SK-N-SH (cell line): Measurements from ENCODE around the gene THSD7A. TPM values are rescaled to one million over a fixed set of nuclear protein-coding genes. Genes with fewer than 3 reads are reported as not detected.

Experiments used
- CTCF ChIA-PET: fragments of 300-600, 350-600 bp; formaldehyde crosslinking; extraction: SDS; loops from one replicate; lab custom pipeline; 2021; lab: Yijun Ruan, JAX
- POLR2A ChIA-PET: fragments of 350-600 bp; sonication (Branson Sonifier 250); formaldehyde crosslinking; extraction: SDS; loops from one replicate; lab custom pipeline; 2020; ENCODE audit warnings: antibody characterized with exemption, inconsistent platforms; lab: Yijun Ruan, JAX
- DNase-seq: peaks from one replicate; pipeline ENCODE4 v3.0.0; 2012
- H2AFZ ChIP-seq: fragments of 200-600 bp; sonication (generic); 2 replicates; pipeline ENCODE4 v1.8.1; 2016; ENCODE audit warnings: antibody characterized with exemption, mild to moderate bottlenecking, low read depth
- H3F3A ChIP-seq: fragments of 200-600 bp; sonication (generic); replicated peaks from 2 replicates; pipeline ENCODE3; 2016; ENCODE audit warnings: antibody characterized with exemption, mild to moderate bottlenecking; ENCODE audit not compliant: insufficient read depth
- H3K27ac ChIP-seq, 2 experiments: fragments of 200-500 bp in 1 of 2; fragments of 200-600 bp in 1 of 2; sonication (Bioruptor generic) in 1 of 2; sonication (generic), shearing (Covaris generic) in 1 of 2; 2 replicates each; pipeline versions ENCODE4 v1.5.1 to v1.6.1; 2014 to 2016; ENCODE audit warnings: low read depth in 2 of 2, inconsistent platforms in 1 of 2, low read length in 1 of 2, mild to moderate bottlenecking in 1 of 2, mixed read lengths in 1 of 2
- H3K27me3 ChIP-seq: fragments of 200-600 bp; sonication (generic), shearing (Covaris generic); 2 replicates; pipeline ENCODE4 v1.6.1; 2016; ENCODE audit warnings: mixed run types; ENCODE audit not compliant: insufficient read depth
- H3K36me3 ChIP-seq, 2 experiments: fragments of 200-500 bp in 1 of 2; fragments of 200-600 bp in 1 of 2; sonication (Bioruptor generic) in 1 of 2; sonication (generic) in 1 of 2; replicated peaks in 1 of 2; 2 replicates each; pipeline versions ENCODE3 to v1.5.1; 2014 to 2016; ENCODE audit warnings: low read length in 1 of 2, mild to moderate bottlenecking in 1 of 2; ENCODE audit not compliant: insufficient read depth in 2 of 2, control insufficient read depth in 1 of 2
- H3K4me1 ChIP-seq, 2 experiments: fragments of 200-500 bp in 1 of 2; fragments of 200-600 bp in 1 of 2; sonication (Bioruptor generic) in 1 of 2; sonication (generic), shearing (Covaris generic) in 1 of 2; 2 replicates each; pipeline versions ENCODE4 v1.5.1 to v1.6.1; 2014 to 2016; ENCODE audit warnings: low read depth in 1 of 2, low read length in 1 of 2, mixed run types in 1 of 2; ENCODE audit not compliant: insufficient read depth in 2 of 2, control insufficient read depth in 1 of 2
- H3K4me2 ChIP-seq: fragments of 200-600 bp; sonication (generic), shearing (Covaris generic); 2 replicates; pipeline ENCODE4 v1.6.1; 2017; ENCODE audit warnings: mixed run types
- H3K4me3 ChIP-seq, 2 experiments: fragments of 200-500 bp in 1 of 2; fragments of 200-600 bp in 1 of 2; sonication (Bioruptor generic) in 1 of 2; sonication (generic), shearing (Covaris generic) in 1 of 2; 2 replicates each; pipeline versions ENCODE4 v1.5.1 to v1.8.1; 2014 to 2016; ENCODE audit warnings: low read depth in 2 of 2, inconsistent platforms in 1 of 2, low read length in 1 of 2, mild to moderate bottlenecking in 1 of 2, mixed read lengths in 1 of 2, moderate library complexity in 1 of 2
- H3K79me2 ChIP-seq: fragments of 200-600 bp; sonication (generic); 2 replicates; pipeline ENCODE4 v1.8.1; 2017; ENCODE audit warnings: mild to moderate bottlenecking; ENCODE audit not compliant: insufficient read depth
- H3K9ac ChIP-seq: fragments of 200-600 bp; sonication (generic); 2 replicates; pipeline ENCODE4 v1.6.1; 2017; ENCODE audit warnings: mixed run types
- H3K9me2 ChIP-seq: fragments of 200-600 bp; sonication (generic); 2 replicates; pipeline ENCODE4 v1.6.1; 2017; ENCODE audit warnings: mixed run types
- H3K9me3 ChIP-seq: fragments of 200-600 bp; sonication (generic); 2 replicates; pipeline ENCODE4 v1.6.1; 2017; ENCODE audit warnings: mixed run types, mild to moderate bottlenecking, moderate library complexity
- H4K20me1 ChIP-seq: fragments of 200-600 bp; sonication (generic); 2 replicates; pipeline ENCODE4 v1.6.1; 2017; ENCODE audit warnings: mild to moderate bottlenecking, mixed run types; ENCODE audit not compliant: insufficient read depth
- CTCF ChIP-seq: fragments of 200-600 bp; sonication (generic); IDR thresholded peaks from 2 replicates; pipeline ENCODE4 v1.6.1; 2017; ENCODE audit warnings: antibody characterized with exemption, mild to moderate bottlenecking, moderate library complexity
- FOSL2 ChIP-seq: IDR thresholded peaks from 2 replicates; pipeline ENCODE4 v1.4.0; 2012; ENCODE audit warnings: low read depth, mild to moderate bottlenecking, moderate library complexity, borderline replicate concordance
- FOXJ3 ChIP-seq: sonication (generic); formaldehyde crosslinking; IDR thresholded peaks from 2 replicates; pipeline ENCODE4 v1.5.1; 2020; ENCODE audit warnings: mild to moderate bottlenecking, missing genetic modification reagents
- GATA2 ChIP-seq: sonication (generic); formaldehyde crosslinking; IDR thresholded peaks from 2 replicates; pipeline ENCODE4 v1.5.0; 2020; ENCODE audit warnings: mild to moderate bottlenecking, missing genetic modification reagents
- JUND ChIP-seq: IDR thresholded peaks from 2 replicates; pipeline ENCODE4 v1.4.0; 2012
- NRF1 ChIP-seq: IDR thresholded peaks from 2 replicates; pipeline ENCODE4 v1.6.1; 2012; ENCODE audit warnings: low read depth, mild to moderate bottlenecking, low read length
- PBX3 ChIP-seq: IDR thresholded peaks from 2 replicates; pipeline ENCODE4; 2012
- USF1 ChIP-seq: IDR thresholded peaks from 2 replicates; pipeline ENCODE4 v1.4.0; 2012; ENCODE audit warnings: low read depth, borderline replicate concordance
- WGBS: methylation state at CpG from one replicate; pipeline ENCODE4 v1.1.6; 2017; ENCODE audit warnings: low lambda C conversion rate; 5-methylcytosine and 5-hydroxymethylcytosine counted together
- polyA plus RNA-seq, 3 experiments: library from polyadenylated mRNA; depleted of rRNA; stranded (reverse); fragments of >200 nt; gene quantifications; 2 replicates each; pipeline ENCODE4 v1.2.3, GENCODE V29; 2012

THSD7A gene
- polyA plus RNA-seq, 1 of the 3 experiments (the other 2 are of a cell fraction): 0.16 TPM

- no peaks in the 10 kb centered on the region for H4K20me1 ChIP-seq
- H3K9me2 ChIP-seq: no peaks in the 10 kb centered on the region
- H3K9me3 ChIP-seq: no peaks in the 10 kb centered on the region
- no peak overlapping the region for H3K9ac ChIP-seq
- H3K4me2 ChIP-seq: no peak overlapping the region
- ChIA-PET POLR2A (no interaction called here), CTCF (no interaction called here)
- peak; percentile 38 for DNase-seq
- peaks cover 0 to 14% of the 10 kb centered on the region in 2 experiments; a peak in 2 of 4 replicates for H3K4me1 ChIP-seq
- peak; percentile 37; the same call in 1 of the 2 replicates for TF ChIP-seq FOXJ3 (CRISPR knock-in tag)
- TF ChIP-seq NRF1: no peak
- TF ChIP-seq GATA2 (CRISPR knock-in tag): peak; percentile 83
- TF ChIP-seq PBX3: no peak
- no peak overlapping the region; a peak in 1 of 4 replicates for H3K4me3 ChIP-seq
- H3K79me2 ChIP-seq: no peaks in the 10 kb centered on the region
- no peak overlapping the region for H2AFZ ChIP-seq
- H3K27ac ChIP-seq: peak overlapping the region in 1 of 2 experiments; percentile 88; a peak in 2 of 4 replicates
- peaks cover 0 to 40% of the 10 kb centered on the region in 2 experiments for H3K36me3 ChIP-seq
- 5% methylated on average over 1 of the region's 1 CpG for WGBS
- no peaks in the 10 kb centered on the region for H3K27me3 ChIP-seq
- H3F3A ChIP-seq: no peaks in the 10 kb centered on the region
Measured at GRCh38 chr7:11404355-11404754, 427.6 kb downstream of the THSD7A start.

- H2AFZ ChIP-seq: no peak overlapping the region
- H3K9ac ChIP-seq: no peak overlapping the region
- TF ChIP-seq CTCF (no peak), GATA2 (CRISPR knock-in tag) (no peak), FOXJ3 (CRISPR knock-in tag) (no peak), JUND (no peak), FOSL2 (no peak)
- no peaks in the 10 kb centered on the region for H3K27me3 ChIP-seq
- WGBS: 24% methylated on average over 1 of the region's 1 CpG
- H3K4me3 ChIP-seq: no peak overlapping the region
- H3K9me3 ChIP-seq: no peaks in the 10 kb centered on the region
- no peaks in the 10 kb centered on the region for H3F3A ChIP-seq
- no peaks in the 10 kb centered on the region for H3K79me2 ChIP-seq
- H3K9me2 ChIP-seq: no peaks in the 10 kb centered on the region
- peaks cover 0 to 38% of the 10 kb centered on the region in 2 experiments for H3K36me3 ChIP-seq
- no peak overlapping the region for H3K4me2 ChIP-seq
- H4K20me1 ChIP-seq: no peaks in the 10 kb centered on the region
- peaks cover 0 to 14% of the 10 kb centered on the region in 2 experiments; a peak in 2 of 4 replicates for H3K4me1 ChIP-seq
- DNase-seq: no peak
- ChIA-PET POLR2A (no interaction called here), CTCF (no interaction called here)
- peak overlapping the region in 1 of 2 experiments; percentile 88; a peak in 2 of 4 replicates for H3K27ac ChIP-seq
Measured at GRCh38 chr7:11403781-11404180, 428.2 kb downstream of the THSD7A start.

- Histone ChIP-seq H2AFZ (no peak overlapping the region), H3K4me2 (no peak overlapping the region), H3K36me3 (no peaks in the 10 kb centered on the region), H3K4me1 (no peaks in the 10 kb centered on the region), H4K20me1 (no peaks in the 10 kb centered on the region), H3K79me2 (no peaks in the 10 kb centered on the region), H3K9me2 (no peaks in the 10 kb centered on the region), H3K27ac (no peak overlapping the region), H3K27me3 (no peaks in the 10 kb centered on the region), H3K4me3 (no peak overlapping the region), H3F3A (no peaks in the 10 kb centered on the region), H3K9me3 (no peaks in the 10 kb centered on the region), H3K9ac (no peak overlapping the region)
- CTCF ChIA-PET: interaction anchor here (1.1 to 2.3 kb wide), 2 partner anchors 21 to 442 kb away, joined by 3 to 10 read pairs; no protein-coding TSS in a partner anchor
- DNase-seq: no peak
- POLR2A ChIA-PET: no interaction called here
- TF ChIP-seq USF1: no peak
- WGBS: 58% methylated on average over 12 of the region's 12 CpGs
Measured at GRCh38 chr7:11394438-11394837, 437.6 kb downstream of the THSD7A start.
